ENCODE results near the gene PDLIM1.

The PDLIM1 gene

DNA sequence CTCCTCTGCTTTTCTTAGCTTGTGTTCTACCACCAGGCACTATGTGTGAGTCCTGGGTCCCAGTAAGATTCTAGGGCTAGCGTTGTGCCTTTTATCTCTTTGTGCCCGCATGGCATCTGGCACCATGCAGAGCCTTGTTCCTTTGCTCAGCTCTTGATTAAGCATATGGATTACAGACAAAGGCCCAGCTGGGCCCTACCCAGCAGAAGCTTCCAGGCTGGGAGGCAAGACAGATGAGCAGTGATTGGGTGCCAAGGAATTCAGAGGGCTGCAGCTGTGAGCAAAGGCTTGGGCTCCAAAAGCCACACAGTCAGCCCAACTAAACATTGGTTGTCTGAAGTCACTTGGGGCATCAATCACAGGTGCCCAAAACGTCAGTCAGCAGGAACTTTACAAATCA, 94.8 kb downstream of the PDLIM1 start:
- FAIRE-seq = no peak

DNA sequence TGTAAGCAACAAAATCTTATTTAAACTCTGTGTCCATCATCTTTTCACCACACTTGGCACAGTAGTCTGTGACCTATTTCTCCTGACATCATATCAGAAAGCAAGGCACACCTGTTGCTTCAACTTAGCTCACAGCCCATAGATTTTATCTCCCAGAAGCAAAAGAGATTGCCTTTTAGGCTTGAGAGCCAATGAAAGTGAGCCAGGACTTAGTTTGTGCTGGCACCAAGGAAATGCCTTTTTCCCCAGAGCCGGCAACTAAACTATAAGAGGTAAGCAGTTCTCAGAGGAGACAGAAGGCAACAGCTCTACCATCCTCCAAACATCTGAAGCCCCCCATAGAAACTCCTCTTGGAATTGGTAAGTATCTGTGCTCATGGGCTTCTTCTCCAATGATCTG, 96.9 kb downstream of the PDLIM1 start, which contains the start of gene ACSM6:
Gene ACSM6, plus strand, starts transcription at position 295 of the 400 bp plus-strand sequence. CDS start 248 bp downstream, outside the sequence.
- no peak for FAIRE-seq

DNA sequence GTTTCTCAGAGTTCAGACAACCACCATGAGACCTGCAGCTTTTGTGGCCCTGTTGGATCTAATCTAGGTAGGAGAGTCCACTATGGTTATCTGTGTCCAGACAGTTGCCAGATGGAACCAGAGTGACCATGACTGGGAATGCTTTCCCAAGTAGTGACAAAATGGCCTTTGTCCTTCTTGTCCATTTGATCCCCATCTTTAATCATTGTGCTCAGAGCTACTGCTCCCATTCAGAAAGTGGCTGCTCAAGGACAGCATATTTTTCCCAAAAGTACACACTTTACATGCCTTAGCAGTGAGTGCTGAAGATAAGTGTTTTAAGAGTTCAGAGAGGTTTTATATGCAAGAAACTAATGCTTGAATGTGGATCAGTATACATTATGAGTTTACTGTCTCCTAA, 102.2 kb downstream of the PDLIM1 start:
- no peak for FAIRE-seq

DNA sequence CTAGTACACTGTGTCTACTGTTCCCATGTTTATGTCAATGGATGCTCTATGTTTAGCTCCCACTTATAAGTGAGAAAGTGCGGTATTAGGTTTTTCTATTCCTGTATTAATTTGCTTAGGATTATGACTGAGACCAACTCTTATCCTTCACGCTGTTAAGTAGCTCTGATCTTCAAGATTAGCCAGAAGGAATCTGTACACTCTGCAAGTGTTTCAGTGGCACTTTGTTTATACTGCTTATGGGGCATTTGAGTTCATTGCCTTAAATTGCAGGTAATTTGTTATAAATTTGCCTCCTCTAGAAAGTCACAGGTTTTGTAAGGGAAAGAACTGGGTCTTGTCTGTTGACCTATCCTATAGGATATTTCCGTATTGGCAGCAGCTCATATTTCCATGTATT, 103.2 kb downstream of the PDLIM1 start:
- no peak for FAIRE-seq

Data from A204.1 (cell line).